ENCODE measurements around the gene IFNAR1.

IFNAR1 gene

GRCh38 chr21:33299181-33299752 is 25.5 kb upstream of the IFNAR1 start:
- ATAC-seq: no peak
- TF ChIP-seq ZNF70 (CRISPR knock-in tag; IDR thresholded peaks at IDR 0.05): no peak
- TF ChIP-seq TOX (CRISPR knock-in tag; IDR thresholded peaks at IDR 0.05; ENCODE audit: borderline replicate concordance): no peak
- TF ChIP-seq GLIS3 (CRISPR knock-in tag; IDR thresholded peaks at IDR 0.05): no peak
- TF ChIP-seq CSDC2 (CRISPR knock-in tag; IDR thresholded peaks at IDR 0.05): no peak
- TF ChIP-seq PATZ1 (CRISPR knock-in tag; IDR thresholded peaks at IDR 0.05; ENCODE audit: borderline replicate concordance): no peak
- TF ChIP-seq ZFP3 (CRISPR knock-in tag; IDR thresholded peaks at IDR 0.05): no peak
- TF ChIP-seq SNAI2 (CRISPR knock-in tag; IDR thresholded peaks at IDR 0.05): no peak
- no peak for TF ChIP-seq PPARA (CRISPR knock-in tag; IDR thresholded peaks at IDR 0.05; ENCODE audit: borderline replicate concordance)
- no peak for TF ChIP-seq OSR1 (CRISPR knock-in tag; IDR thresholded peaks at IDR 0.05)
- no peak for TF ChIP-seq ZNF8 (CRISPR knock-in tag; IDR thresholded peaks at IDR 0.05)
- TF ChIP-seq TSHZ2 (CRISPR knock-in tag; IDR thresholded peaks at IDR 0.05): no peak
- no peak for TF ChIP-seq POU6F1 (CRISPR knock-in tag; IDR thresholded peaks at IDR 0.05; ENCODE audit: borderline replicate concordance, low read depth)
- no peak for TF ChIP-seq ISL1 (CRISPR knock-in tag; IDR thresholded peaks at IDR 0.05)
- TF ChIP-seq ARNTL (CRISPR knock-in tag; IDR thresholded peaks at IDR 0.05; ENCODE audit: borderline replicate concordance, low read depth): no peak
- no peak for TF ChIP-seq ZC3H10 (CRISPR knock-in tag; IDR thresholded peaks at IDR 0.05)
- TF ChIP-seq ZNF565 (CRISPR knock-in tag; conservative IDR thresholded peaks at IDR 0.05; ENCODE audit: low read depth): no peak

- TF ChIP-seq TCF4 (CRISPR knock-in tag; IDR thresholded peaks at IDR 0.05; ENCODE audit: borderline replicate concordance) (peak; percentile 78), ARNTL (CRISPR knock-in tag; IDR thresholded peaks at IDR 0.05; ENCODE audit: borderline replicate concordance, low read depth) (no peak), ZNF70 (CRISPR knock-in tag; IDR thresholded peaks at IDR 0.05) (peak; percentile 86), CSRNP3 (CRISPR knock-in tag; IDR thresholded peaks at IDR 0.05) (no peak), OSR1 (CRISPR knock-in tag; IDR thresholded peaks at IDR 0.05) (no peak), BACH2 (CRISPR knock-in tag; IDR thresholded peaks at IDR 0.05; ENCODE audit: borderline replicate concordance) (0 out of 2 replicates have a peak, but pooled peaks have one; percentile 47), PPARA (CRISPR knock-in tag; IDR thresholded peaks at IDR 0.05; ENCODE audit: borderline replicate concordance) (peak; percentile 52; the same call in 1 of the 2 replicates), ZFP3 (CRISPR knock-in tag; IDR thresholded peaks at IDR 0.05) (no peak), TSHZ2 (CRISPR knock-in tag; IDR thresholded peaks at IDR 0.05) (peak; percentile 78), ZC3H10 (CRISPR knock-in tag; IDR thresholded peaks at IDR 0.05) (no peak), SNAI2 (CRISPR knock-in tag; IDR thresholded peaks at IDR 0.05) (0 out of 2 replicates have a peak, but pooled peaks have one; percentile 21)
Measured at GRCh38 chr21:33300701-33301631, 23.8 kb upstream of the IFNAR1 start.

More at GRCh38 chr21:33300701-33301631, 23.8 kb upstream of the IFNAR1 start:
- ATAC-seq: no peak; the same call in 2 of the 3 replicates

All from SK-N-SH treated with all-trans-retinoic acid at 6 μM for 48 hours (cell line).